Astrocyte of the cerebellum (primary cell): ENCODE measurements around the gene SH3PXD2B.

ENCODE experiments used
- DNase-seq: peaks from one replicate; pipeline ENCODE4 v3.0.0-alpha.2; 2011; ENCODE audit warnings: low read depth
- H3K4me3 ChIP-seq: 2 replicates; pipeline ENCODE4 v1.5.1; 2011; ENCODE audit warnings: mild to moderate bottlenecking, low read depth, low read length, moderate library complexity
- in situ Hi-C: cut with HindIII; loops from 2 replicates; pipeline ENCODE4 v1.10.0; 2017; ENCODE audit warnings: low sequenced_read_pairs
- TF ChIP-seq, protein P1 (sequence below): IDR thresholded peaks from 2 replicates; pipeline ENCODE4 v1.5.1; 2012; ENCODE audit warnings: low read length, low read depth, moderate library complexity, mild to moderate bottlenecking; ENCODE audit errors: missing control alignments

SH3PXD2B gene

DNA sequence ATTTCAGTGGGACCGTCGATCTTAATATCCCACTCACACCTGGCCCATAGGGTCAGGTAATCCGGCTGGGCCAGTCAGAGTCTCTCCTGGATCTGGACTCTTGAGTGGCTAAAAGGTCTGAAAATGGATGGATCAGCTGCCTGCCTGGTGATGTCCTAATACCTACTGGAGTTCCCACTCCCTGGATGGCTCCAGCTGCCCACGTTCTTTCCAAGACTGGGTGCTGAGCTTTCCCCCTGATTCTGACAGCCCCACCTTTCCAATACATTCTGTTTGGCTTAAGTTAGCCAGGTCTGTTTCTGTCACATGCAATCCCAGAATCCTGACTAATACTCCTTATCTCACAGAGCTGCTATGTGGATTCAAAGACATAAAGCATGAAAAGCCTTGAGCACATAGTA lies 10.2 kb downstream of the SH3PXD2B start:
- DNase-seq, result no peak
- in situ Hi-C loops, result no loop called here
- TF ChIP-seq, protein P1, sequence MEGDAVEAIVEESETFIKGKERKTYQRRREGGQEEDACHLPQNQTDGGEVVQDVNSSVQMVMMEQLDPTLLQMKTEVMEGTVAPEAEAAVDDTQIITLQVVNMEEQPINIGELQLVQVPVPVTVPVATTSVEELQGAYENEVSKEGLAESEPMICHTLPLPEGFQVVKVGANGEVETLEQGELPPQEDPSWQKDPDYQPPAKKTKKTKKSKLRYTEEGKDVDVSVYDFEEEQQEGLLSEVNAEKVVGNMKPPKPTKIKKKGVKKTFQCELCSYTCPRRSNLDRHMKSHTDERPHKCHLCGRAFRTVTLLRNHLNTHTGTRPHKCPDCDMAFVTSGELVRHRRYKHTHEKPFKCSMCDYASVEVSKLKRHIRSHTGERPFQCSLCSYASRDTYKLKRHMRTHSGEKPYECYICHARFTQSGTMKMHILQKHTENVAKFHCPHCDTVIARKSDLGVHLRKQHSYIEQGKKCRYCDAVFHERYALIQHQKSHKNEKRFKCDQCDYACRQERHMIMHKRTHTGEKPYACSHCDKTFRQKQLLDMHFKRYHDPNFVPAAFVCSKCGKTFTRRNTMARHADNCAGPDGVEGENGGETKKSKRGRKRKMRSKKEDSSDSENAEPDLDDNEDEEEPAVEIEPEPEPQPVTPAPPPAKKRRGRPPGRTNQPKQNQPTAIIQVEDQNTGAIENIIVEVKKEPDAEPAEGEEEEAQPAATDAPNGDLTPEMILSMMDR, result no peak
- no peak overlapping the region for H3K4me3 ChIP-seq

DNA sequence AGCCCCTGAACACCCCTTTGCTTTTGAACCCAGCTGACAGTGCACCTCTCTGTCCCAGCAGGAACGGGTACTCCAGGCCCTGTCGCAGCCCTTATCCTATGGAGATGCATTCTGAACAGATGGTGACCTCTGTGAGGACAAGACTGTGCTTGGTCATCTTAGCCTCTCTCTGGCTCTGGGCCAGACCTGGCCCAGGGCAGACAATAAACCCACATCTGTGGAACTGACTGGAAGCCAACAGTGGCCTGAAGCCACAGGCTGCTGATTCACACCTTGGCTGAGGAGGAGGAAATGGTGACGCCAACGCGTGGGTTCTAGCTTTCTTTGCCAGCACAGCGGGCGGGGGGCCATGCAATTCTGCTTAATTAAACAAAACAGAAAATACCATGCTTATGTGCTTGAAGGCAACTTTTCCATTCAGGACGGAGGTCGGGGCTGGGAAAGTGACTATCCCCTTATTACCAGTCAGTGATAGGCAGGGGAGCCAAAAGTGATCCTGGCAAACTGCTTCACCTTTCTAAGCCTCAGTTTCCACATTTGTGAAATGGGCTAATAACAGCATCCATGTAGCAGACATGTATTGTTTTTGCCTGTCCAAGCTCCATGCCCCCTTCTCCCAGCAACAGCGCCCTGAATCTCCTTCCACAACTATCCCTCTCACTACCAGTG lies 10.8 kb downstream of the SH3PXD2B start:
- no peak overlapping the region for H3K4me3 ChIP-seq
- in situ Hi-C loops, result no loop called here
- TF ChIP-seq, protein P1, result no peak
- DNase-seq, result peak; percentile 98

DNA sequence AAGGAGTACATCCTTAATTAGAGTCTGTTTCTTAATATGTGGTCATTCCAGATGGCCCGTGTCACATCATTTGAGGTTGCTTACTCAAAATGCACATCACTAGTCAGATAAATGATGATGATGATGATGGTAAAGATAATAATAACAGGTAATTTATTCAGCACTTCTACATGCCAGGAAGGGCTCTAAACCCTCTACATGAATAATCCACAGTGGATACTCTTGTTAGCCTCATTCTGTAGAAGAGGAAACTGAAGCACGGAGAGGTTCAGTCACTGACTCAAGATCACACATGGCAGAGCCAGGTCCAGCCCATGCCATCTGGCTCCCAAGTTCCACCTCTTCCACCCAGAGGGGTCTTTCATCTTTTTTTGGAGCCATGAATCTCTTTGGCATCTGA lies 11.7 kb downstream of the SH3PXD2B start:
- no peak for DNase-seq
- no peak overlapping the region for H3K4me3 ChIP-seq
- TF ChIP-seq, protein P1, result no peak
- in situ Hi-C loops, result no loop called here

DNA sequence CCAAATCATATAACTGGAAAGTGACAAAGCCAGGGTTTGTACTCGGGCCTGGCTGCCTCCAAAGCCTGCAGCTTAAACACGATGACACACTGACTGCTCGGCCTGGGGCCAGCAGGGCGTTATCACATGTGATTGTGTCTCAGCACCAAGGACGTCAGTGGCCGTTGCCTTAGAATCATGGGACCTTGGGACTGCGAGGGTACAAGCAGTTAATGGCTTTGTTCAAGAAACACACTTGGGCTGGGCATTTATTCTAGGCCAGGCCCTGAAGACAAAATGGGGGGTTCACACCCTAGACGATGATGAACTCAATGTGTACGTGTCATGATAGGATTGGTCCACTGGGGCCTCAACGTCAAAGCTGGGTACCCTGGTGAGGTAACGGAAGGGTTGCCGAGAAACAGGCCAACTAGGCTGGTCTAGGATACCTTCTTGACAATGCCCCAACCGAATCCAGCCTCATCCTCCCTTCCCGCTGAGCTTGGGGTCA lies 13.0 kb downstream of the SH3PXD2B start:
- TF ChIP-seq, protein P1, result no peak
- in situ Hi-C loops, result no loop called here
- no peak overlapping the region for H3K4me3 ChIP-seq
- no peak for DNase-seq

DNA sequence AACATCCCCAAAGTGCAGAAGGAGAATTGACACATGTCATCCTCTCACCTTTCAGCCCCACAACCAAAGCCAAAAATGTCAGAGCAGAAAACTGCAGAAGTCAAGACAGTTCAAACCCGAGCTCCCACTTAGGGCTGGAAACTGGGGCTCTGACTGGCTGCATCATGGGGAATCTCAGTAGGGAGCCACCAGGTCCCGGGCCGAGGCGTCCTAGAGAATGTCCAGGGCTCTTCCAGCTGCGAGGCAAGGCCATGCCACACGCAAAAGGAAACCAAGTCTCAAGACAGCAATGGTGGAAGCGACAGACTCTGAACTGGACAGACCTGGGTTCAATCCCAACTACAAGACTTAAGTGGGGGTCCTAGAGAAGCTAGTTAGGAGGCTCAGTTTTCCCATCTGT lies 13.8 kb downstream of the SH3PXD2B start:
- in situ Hi-C loops, result no loop called here
- no peak for DNase-seq
- H3K4me3 ChIP-seq, result no peak overlapping the region
- TF ChIP-seq, protein P1, result no peak

DNA sequence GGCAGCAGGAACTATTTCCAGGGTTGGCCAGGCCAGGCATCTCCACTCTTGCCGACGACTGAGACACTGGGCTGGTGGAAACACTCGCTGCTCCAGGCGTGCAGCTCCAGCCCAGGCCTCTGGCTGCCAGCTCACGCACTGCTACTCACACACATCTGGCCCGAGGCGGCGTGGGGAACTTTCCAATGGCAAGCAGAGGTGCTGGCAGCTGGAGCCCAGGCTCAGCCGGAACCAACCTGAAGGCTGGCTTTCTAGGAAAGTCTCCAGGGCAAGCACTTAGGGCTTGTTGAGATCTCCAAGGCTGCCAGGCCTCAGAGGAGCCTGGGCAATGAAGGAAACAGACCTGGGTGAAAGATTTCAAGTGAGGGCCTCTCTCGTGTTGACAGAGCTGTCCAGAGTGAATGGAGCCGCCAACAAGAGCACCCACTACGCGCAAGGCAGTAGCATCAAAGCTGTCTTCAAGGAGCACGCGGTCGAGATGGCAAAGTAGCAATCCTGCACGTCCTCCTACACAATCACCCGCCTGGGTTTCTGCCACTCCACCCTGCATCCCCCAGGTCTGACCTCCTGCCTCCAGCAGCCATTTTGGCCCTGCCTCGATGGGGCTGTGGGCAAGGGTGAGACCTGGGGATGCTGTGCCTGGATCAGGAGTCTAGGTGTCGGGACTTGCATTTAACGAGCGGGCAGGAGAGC lies 14.4 kb downstream of the SH3PXD2B start:
- H3K4me3 ChIP-seq, result no peak overlapping the region
- TF ChIP-seq, protein P1, result no peak
- DNase-seq, result no peak
- in situ Hi-C loops, result no loop called here
